SJSA1 (cell line): ENCODE measurements around the gene RTP3. TPM values are rescaled to one million over a fixed set of nuclear protein-coding genes. Genes with fewer than 3 reads are reported as not detected.
"Not testable (repeated sequence)": the region's sequence is repeated elsewhere in the genome, so short reads cannot be mapped to it uniquely, and the experiment has no call there.

Experiments used
- DNase-seq, 2 experiments: peaks; one replicate each; pipeline ENCODE4 v3.0.0-alpha.2; 2015 to 2020; ENCODE audit warnings: low spot score in 2 of 2, low read depth in 1 of 2
- H3K27ac ChIP-seq: fragments of 250-450 bp; sonication (Bioruptor Pico); 2 replicates; pipeline ENCODE4 v1.5.1; 2020; ENCODE audit warnings: mild to moderate bottlenecking, moderate library complexity
- H3K27me3 ChIP-seq: fragments of 250-450 bp; sonication (Bioruptor Pico); replicated peaks from 2 replicates; pipeline ENCODE4 v1.5.1; 2020; ENCODE audit warnings: mild to moderate bottlenecking, moderate library complexity
- H3K36me3 ChIP-seq: fragments of 250-450 bp; sonication (Bioruptor Pico); 2 replicates; pipeline ENCODE4 v1.5.1; 2020; ENCODE audit warnings: mild to moderate bottlenecking
- H3K4me1 ChIP-seq: fragments of 250-450 bp; sonication (Bioruptor Pico); replicated peaks from 2 replicates; pipeline ENCODE4 v1.6.1; 2021; ENCODE audit warnings: mild to moderate bottlenecking
- H3K4me3 ChIP-seq: fragments of 250-450 bp; sonication (Bioruptor Pico); 2 replicates; pipeline ENCODE4 v1.5.1; 2020; ENCODE audit warnings: mild to moderate bottlenecking
- H3K9me3 ChIP-seq: fragments of 250-450 bp; sonication (Bioruptor Pico); replicated peaks from 2 replicates; pipeline ENCODE4 v1.5.1; 2020; ENCODE audit warnings: mild to moderate bottlenecking
- total RNA-seq: library from RNA; depleted of rRNA; stranded (reverse); fragments of >200 nt; shearing (Covaris generic); gene quantifications from 2 replicates; pipeline ENCODE4 v1.2.3, GENCODE V29; 2014; rRNA removed

The RTP3 gene
- total RNA-seq, 1 experiment from 2014 or later: not detected

GRCh38 chr3:46545818-46546630 is 48.2 kb downstream of the RTP3 start:
- Histone ChIP-seq H3K9me3 (no peaks in the 10 kb centered on the region), H3K27ac (no peak overlapping the region), H3K4me3 (no peak overlapping the region), H3K36me3 (no peaks in the 10 kb centered on the region), H3K27me3 (no peaks in the 10 kb centered on the region), H3K4me1 (peaks cover 15% of the 10 kb centered on the region)
- DNase-seq: no peak

- no peaks in the 10 kb centered on the region for H3K27me3 ChIP-seq
- no peaks in the 10 kb centered on the region for H3K36me3 ChIP-seq
- H3K9me3 ChIP-seq: no peaks in the 10 kb centered on the region
- H3K4me3 ChIP-seq: no peak overlapping the region
- no peak overlapping the region for H3K27ac ChIP-seq
- DNase-seq: no peak
- H3K4me1 ChIP-seq: peaks cover 11% of the 10 kb centered on the region
These were observed 49.2 kb downstream of the RTP3 start for GRCh38 chr3:46546896-46547440.

GRCh38 chr3:46548611-46549010 is 50.8 kb downstream of the RTP3 start:
- H3K36me3 ChIP-seq, H3K4me1 ChIP-seq, H3K27ac ChIP-seq, H3K27me3 ChIP-seq, H3K9me3 ChIP-seq, DNase-seq, H3K4me3 ChIP-seq: not testable (repeated sequence)

GRCh38 chr3:46549408-46549904 is 51.7 kb downstream of the RTP3 start:
- H3K4me1 ChIP-seq: no peaks in the 10 kb centered on the region
- H3K27me3 ChIP-seq: no peaks in the 10 kb centered on the region
- no peak overlapping the region for H3K27ac ChIP-seq
- no peaks in the 10 kb centered on the region for H3K9me3 ChIP-seq
- H3K4me3 ChIP-seq: no peak overlapping the region
- no peak for DNase-seq
- no peaks in the 10 kb centered on the region for H3K36me3 ChIP-seq

- no peaks in the 10 kb centered on the region for H3K27me3 ChIP-seq
- H3K4me1 ChIP-seq: no peaks in the 10 kb centered on the region
- no peak overlapping the region for H3K27ac ChIP-seq
- no peaks in the 10 kb centered on the region; the same call in 1 of the 2 replicates for H3K9me3 ChIP-seq
- H3K36me3 ChIP-seq: no peaks in the 10 kb centered on the region
- no peak overlapping the region for H3K4me3 ChIP-seq
- DNase-seq: no peak
These were observed 52.2 kb downstream of the RTP3 start for GRCh38 chr3:46549989-46550388.

Other genes with a start within 250 kb of the RTP3 start
- gene CCR2, start 143.9 kb upstream of the RTP3 start, total RNA-seq: not detected in 2 replicates
- gene CCR5, start 127.0 kb upstream of the RTP3 start, total RNA-seq: not detected in 2 replicates
- gene CCRL2, start 90.7 kb upstream of the RTP3 start, total RNA-seq: 0.97 TPM in 1 of 2 replicates, not detected in the other
- gene LTF, start 33.1 kb upstream of the RTP3 start, total RNA-seq: 0.08 TPM in 1 of 2 replicates, not detected in the other
- gene LRRC2, start 68.3 kb downstream of the RTP3 start, total RNA-seq: 0.61 and 2.8 TPM in 2 replicates
- gene FAM240A, start 114.5 kb downstream of the RTP3 start, total RNA-seq: not detected in 2 replicates
- 0.37 TPM in 1 of 2 replicates, not detected in the other for gene ALS2CL, start 195.7 kb downstream of the RTP3 start, total RNA-seq
- not detected in 2 replicates for gene TMIE, start 203.4 kb downstream of the RTP3 start, total RNA-seq
- not detected in 2 replicates for gene PRSS50, start 219.9 kb downstream of the RTP3 start, total RNA-seq